Thyroid gland (tissue), 4 donors: Measurements from ENCODE around the gene CYB5R4. TPM values are rescaled to one million over a fixed set of nuclear protein-coding genes. Genes with fewer than 3 reads are reported as not detected.
"Not testable (repeated sequence)": the region's sequence is repeated elsewhere in the genome, so short reads cannot be mapped to it uniquely, and the experiment has no call there.

Experiments used
- DNase-seq, 2 donors: peaks; one replicate each; pipeline ENCODE4 v3.0.0-alpha.2; 2019
- H3K27ac ChIP-seq, 3 donors: fragments of 200-600 bp; sonication (generic); 1 replicate in 2 of 3; 2 replicates in 1 of 3; pipeline ENCODE4 v1.5.1; 2016 to 2019; ENCODE audit warnings: mild to moderate bottlenecking in 1 of 3, moderate library complexity in 1 of 3
- H3K27me3 ChIP-seq: fragments of 200-600 bp; sonication (generic); one replicate; pipeline ENCODE4 v1.5.1; 2019
- H3K36me3 ChIP-seq, 2 donors: fragments of 200-600 bp; sonication (generic); one replicate each; pipeline ENCODE4 v1.5.1; 2016 to 2019
- H3K4me1 ChIP-seq, 2 donors: fragments of 200-600 bp; sonication (generic); one replicate each; pipeline ENCODE4 v1.5.1; 2017 to 2019
- H3K4me3 ChIP-seq, 3 donors: fragments of 200-600 bp; sonication (generic); replicated peaks in 1 of 3; 1 replicate in 2 of 3; 2 replicates in 1 of 3; pipeline ENCODE4 v1.5.1; 2016; ENCODE audit warnings: mild to moderate bottlenecking in 1 of 3
- H3K9me3 ChIP-seq: fragments of 200-600 bp; sonication (generic); one replicate; pipeline ENCODE4 v1.5.1; 2017
- CTCF ChIP-seq, 6 experiments: fragments of 200-600 bp in 3 of 6; fragments of 450-650 bp in 3 of 6; sonication (generic) in 3 of 6; IDR thresholded peaks; one replicate each; pipeline ENCODE4 v1.5.1; 2016 to 2019; ENCODE audit warnings: antibody characterized with exemption in 6 of 6, mild to moderate bottlenecking in 2 of 6, inconsistent platforms in 1 of 6, moderate library complexity in 1 of 6
- POLR2A ChIP-seq, 2 donors: fragments of 450-650 bp; IDR thresholded peaks; one replicate each; pipeline ENCODE4 v1.6.1; 2017; ENCODE audit warnings: antibody characterized with exemption in 2 of 2, mild to moderate bottlenecking in 2 of 2, moderate library complexity in 1 of 2
- WGBS, 2 donors: methylation state at CpG; one replicate each; pipeline ENCODE4 v1.1.5; 2017; 5-methylcytosine and 5-hydroxymethylcytosine counted together
- intact Hi-C: fragments of 100-400 bp; cut with DNase I; formaldehyde crosslinking; loops from one replicate; pipeline ENCODE4 v1.15.1; 2023
- total RNA-seq, 4 donors: library from RNA; depleted of rRNA; stranded (reverse); fragments of >200 nt; gene quantifications; one replicate each; pipeline ENCODE4 v1.2.3, GENCODE V29; 2016

CYB5R4 gene
- total RNA-seq, 4 donors from 2014 or later, result 6.4 to 12.5 (median 9.0) TPM

GRCh38 chr6:83917001-83917400 lies 57.5 kb downstream of the CYB5R4 start:
- Histone ChIP-seq H3K9me3 (no peaks in the 10 kb centered on the region), H3K36me3 (no peaks in the 10 kb centered on the region), H3K27ac (no peak overlapping the region), H3K4me1 (no peaks in the 10 kb centered on the region), H3K27me3 (no peaks in the 10 kb centered on the region), H3K4me3 (no peak overlapping the region)
- TF ChIP-seq CTCF (IDR thresholded peaks at IDR 0.05) (no peak), POLR2A (IDR thresholded peaks at IDR 0.05) (no peak)
- no peak for DNase-seq
- intact Hi-C loops, result no loop called here

DNA sequence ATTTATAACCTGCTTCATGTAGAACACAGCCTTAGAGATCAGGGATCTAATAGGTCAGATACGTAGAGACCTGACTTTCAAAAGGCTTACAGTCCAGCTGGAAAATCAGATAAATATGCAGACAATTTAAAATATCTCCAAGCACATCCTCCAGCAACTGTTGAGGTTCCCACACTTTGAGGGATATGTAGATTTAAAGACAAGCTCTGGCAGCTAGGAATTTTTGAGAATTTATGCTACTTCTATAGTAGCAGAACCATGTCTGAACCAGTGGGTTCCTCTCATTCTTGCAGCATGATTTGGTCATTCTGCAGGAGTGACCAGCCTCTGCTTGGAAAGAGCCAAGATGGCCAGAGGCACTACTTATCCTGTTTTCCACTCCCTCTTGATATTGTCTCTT lies 60.5 kb downstream of the CYB5R4 start:
- TF ChIP-seq POLR2A (IDR thresholded peaks at IDR 0.05), result no peak
- no peak for TF ChIP-seq CTCF (IDR thresholded peaks at IDR 0.05)
- WGBS, 2 donors, result 98 to 100% methylated on average over 1 of the region's 1 CpG
- intact Hi-C loops, result no loop called here
- Histone ChIP-seq H3K9me3 (no peaks in the 10 kb centered on the region), H3K4me3 (no peak overlapping the region), H3K27me3 (no peaks in the 10 kb centered on the region), H3K27ac (no peak overlapping the region), H3K36me3 (no peaks in the 10 kb centered on the region), H3K4me1 (no peaks in the 10 kb centered on the region)
- no peak for DNase-seq

DNA sequence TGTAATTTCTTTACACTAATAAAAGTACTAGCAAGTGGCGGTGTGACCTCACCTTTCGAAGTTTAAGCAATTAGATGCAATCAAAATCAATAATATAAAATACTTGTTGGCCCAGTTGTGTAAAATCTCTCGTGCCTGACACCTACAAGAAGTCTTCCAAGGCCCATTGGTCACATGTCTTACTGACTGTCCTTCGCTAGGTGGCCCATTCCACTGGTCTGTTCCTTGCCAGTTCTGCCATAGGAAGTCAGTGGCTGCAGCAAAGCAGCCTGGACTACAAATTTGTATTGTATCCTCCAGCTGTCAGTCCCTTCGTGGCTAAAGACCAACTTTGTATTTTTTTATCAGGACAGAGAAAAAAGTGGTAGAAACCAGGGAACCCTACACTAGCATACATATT lies 61.8 kb downstream of the CYB5R4 start:
- Histone ChIP-seq H3K36me3 (no peaks in the 10 kb centered on the region), H3K4me3 (no peak overlapping the region), H3K27ac (no peak overlapping the region), H3K9me3 (no peaks in the 10 kb centered on the region), H3K27me3 (no peaks in the 10 kb centered on the region), H3K4me1 (no peaks in the 10 kb centered on the region)
- WGBS, 2 donors, result 94 to 95% methylated on average over 5 of the region's 5 CpGs
- TF ChIP-seq POLR2A (IDR thresholded peaks at IDR 0.05) (no peak), CTCF (IDR thresholded peaks at IDR 0.05) (no peak)
- intact Hi-C loops, result no loop called here
- no peak for DNase-seq

- no peaks in the 10 kb centered on the region for H3K27me3 ChIP-seq
- no peak overlapping the region for H3K27ac ChIP-seq
- no peak overlapping the region for H3K4me3 ChIP-seq
- WGBS, 2 donors, result 86 to 93% methylated on average over 2 of the region's 2 CpGs
- H3K4me1 ChIP-seq, result no peaks in the 10 kb centered on the region
- no peak for TF ChIP-seq CTCF (IDR thresholded peaks at IDR 0.05)
- TF ChIP-seq POLR2A (IDR thresholded peaks at IDR 0.05), result no peak
- intact Hi-C loops, result no loop called here
- H3K9me3 ChIP-seq, result no peaks in the 10 kb centered on the region
- no peak for DNase-seq
- H3K36me3 ChIP-seq, result peaks cover 0 to 2% of the 10 kb centered on the region in 2 donors
Measured at GRCh38 chr6:83927470-83927869, 68.0 kb downstream of the CYB5R4 start.

- TF ChIP-seq POLR2A (IDR thresholded peaks at IDR 0.05) (no peak), CTCF (IDR thresholded peaks at IDR 0.05) (no peak)
- Histone ChIP-seq H3K36me3 (peaks cover 0 to 2% of the 10 kb centered on the region in 2 donors), H3K4me3 (no peak overlapping the region), H3K9me3 (no peaks in the 10 kb centered on the region), H3K27me3 (no peaks in the 10 kb centered on the region), H3K4me1 (no peaks in the 10 kb centered on the region), H3K27ac (no peak overlapping the region)
- WGBS, 2 donors, result 87 to 93% methylated on average over 1 of the region's 1 CpG
- DNase-seq, result no peak
- intact Hi-C loops, result no loop called here
Measured at GRCh38 chr6:83928286-83928685, 68.8 kb downstream of the CYB5R4 start.

- DNase-seq, intact Hi-C loops, H3K27ac ChIP-seq, H3K9me3 ChIP-seq, H3K27me3 ChIP-seq, H3K4me3 ChIP-seq, H3K4me1 ChIP-seq, H3K36me3 ChIP-seq: not testable (repeated sequence)
- WGBS, 2 donors, result 96% methylated on average over 4 of the region's 4 CpGs
Measured at GRCh38 chr6:83946201-83946833, 86.8 kb downstream of the CYB5R4 start.

DNA sequence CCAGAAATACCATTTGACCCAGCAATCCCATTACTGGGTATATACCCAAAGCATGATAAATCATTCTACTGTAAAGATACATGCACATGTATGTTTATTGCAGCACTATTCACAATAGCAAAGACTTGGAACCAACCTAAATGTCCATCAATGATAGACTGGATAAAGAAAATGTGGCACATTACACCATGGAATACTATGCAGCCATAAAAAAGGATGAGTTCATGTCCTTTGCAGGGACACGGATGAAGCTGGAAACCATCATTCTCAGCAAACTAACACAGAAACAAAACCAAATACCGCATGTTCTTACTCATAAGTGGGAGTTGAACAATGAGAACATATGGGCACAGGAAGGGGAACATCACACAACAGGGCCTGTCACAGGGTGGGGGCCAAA lies 88.5 kb downstream of the CYB5R4 start:
- intact Hi-C loops, H3K27me3 ChIP-seq, DNase-seq, H3K4me1 ChIP-seq, H3K27ac ChIP-seq, H3K4me3 ChIP-seq, H3K9me3 ChIP-seq, H3K36me3 ChIP-seq: not testable (repeated sequence)
- 97 to 98% methylated on average over 2 of the region's 2 CpGs for WGBS, 2 donors
